T follicular helper cell (primary cell): ENCODE measurements around the gene BEST2.

Experiments used
- DNase-seq: peaks from one replicate; pipeline ENCODE4 v3.0.0-alpha.2; 2020; ENCODE audit warnings: low read depth

The BEST2 gene

DNA sequence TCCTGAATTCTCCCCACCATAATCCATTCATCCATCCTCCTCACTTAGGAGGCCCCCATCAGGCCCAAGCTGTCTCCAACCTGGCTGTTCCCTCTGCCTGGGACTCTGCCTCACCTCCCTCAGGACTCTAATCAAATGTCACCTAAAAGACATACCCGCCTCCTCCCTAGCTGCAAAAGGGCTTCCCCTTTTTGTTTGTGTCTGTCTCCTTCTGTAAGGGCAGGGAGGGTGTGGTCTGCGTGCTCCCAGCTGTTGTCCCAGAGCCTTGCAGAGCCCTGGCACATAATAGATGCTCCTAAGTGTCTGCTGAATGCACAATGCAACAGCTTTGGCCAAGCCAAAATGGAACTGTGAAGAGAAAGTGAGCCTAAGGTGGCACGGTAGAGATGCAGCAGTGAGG is 21.5 kb upstream of the BEST2 start:
- DNase-seq, result no peak

DNA sequence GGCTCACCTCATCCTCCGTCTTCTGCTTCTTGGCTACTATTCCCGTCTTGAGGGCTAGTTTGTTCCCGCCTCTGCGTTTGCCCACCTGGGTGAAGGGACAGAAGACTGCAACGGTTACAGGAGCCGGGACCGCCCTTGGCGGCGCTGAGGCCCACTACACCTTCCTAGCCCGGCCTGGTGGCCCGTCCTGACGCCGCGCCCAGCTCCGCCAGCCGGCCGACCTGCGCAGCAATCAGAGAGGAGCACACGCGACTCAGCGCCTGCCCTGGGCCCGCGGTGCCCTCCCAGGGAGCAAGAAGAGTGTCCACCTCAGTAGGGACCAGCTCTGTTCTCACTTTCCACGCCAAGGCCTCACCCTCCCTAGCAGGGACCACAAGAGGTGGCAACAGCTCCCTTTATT is 20.3 kb upstream of the BEST2 start:
- DNase-seq, result no peak

DNA sequence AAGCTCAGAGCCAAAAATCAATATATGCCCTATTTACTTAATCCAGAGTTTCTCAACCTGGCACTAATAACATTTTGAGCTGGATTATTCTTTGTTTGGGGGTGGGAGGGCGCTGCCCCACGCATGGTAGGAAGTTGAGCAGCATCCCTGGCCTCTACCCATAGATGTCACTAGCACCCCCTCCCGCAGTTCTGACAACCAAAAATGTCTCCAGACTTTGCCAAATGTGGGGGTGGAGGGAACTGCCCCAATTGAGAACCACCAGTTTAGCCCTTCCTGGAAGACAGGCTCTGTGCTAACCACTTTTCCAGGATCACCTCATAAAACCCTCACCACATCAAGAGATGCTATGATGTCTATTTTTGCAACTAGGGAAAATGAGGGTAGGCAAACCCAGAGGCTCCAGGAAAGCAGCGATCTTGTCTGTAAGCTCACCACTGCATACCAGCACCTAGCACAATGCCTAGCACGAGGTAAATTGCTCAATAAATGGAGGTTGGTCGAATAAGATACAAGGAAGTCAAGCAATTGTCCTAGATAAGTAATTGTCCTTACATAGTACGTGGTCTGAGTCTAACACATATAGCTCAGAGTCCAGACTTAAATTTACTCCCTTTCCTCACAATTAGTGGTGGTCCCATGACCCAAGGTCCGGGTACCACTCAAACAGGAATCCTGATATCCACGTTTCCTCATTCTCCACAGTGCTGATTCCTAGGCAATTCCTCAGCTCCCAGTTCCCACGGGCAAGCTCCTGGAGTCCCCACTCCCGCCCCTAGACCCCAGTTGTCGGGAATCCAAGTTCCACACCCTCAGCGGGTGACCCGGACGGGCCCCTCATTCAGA is 18.0 kb upstream of the BEST2 start:
- DNase-seq, result peak; percentile 28

DNA sequence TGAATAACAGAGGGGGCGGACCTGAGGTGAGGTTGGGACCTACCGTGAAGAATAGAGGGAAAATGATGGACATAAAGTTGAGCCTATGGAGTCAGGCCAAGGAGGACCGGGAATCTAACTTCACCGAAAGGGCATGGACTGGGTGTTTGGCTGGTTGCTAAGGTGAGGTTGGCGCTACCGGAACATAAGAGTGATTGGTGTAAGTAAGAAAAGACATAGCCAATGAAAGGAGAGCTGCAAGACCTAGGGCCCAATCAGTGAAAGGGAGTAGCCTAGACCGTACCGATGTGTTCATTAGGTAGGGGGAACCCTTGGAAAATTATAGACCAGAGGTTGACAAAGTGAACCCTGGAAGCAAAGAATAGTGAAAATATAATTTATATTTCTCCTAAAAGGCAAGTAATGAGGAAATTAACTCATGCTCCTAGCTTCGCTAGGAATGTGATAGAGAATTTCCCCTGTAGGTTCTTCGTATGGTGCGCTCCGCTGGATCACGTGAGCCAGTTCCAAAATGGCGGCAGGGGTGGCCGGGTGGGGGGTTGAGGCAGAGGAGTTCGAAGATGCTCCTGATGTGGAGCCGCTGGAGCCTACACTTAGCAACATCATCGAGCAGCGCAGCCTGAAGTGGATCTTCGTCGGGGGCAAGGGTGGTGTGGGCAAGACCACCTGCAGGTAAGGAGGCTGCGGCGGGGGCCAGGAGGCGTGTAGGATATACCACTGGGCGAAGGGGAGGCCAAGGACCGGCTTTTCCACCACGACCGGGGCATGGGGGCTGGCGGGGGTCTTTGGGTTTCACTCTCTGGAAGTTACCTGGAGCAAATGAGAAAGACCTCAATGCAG is 14.4 kb upstream of the BEST2 start, which contains the start of gene GET3:
GET3 (plus strand) TSS at position 503 of the 840 bp plus-strand sequence; CDS start at position 512, 9 bp downstream.
- DNase-seq, result peak; percentile 72

DNA sequence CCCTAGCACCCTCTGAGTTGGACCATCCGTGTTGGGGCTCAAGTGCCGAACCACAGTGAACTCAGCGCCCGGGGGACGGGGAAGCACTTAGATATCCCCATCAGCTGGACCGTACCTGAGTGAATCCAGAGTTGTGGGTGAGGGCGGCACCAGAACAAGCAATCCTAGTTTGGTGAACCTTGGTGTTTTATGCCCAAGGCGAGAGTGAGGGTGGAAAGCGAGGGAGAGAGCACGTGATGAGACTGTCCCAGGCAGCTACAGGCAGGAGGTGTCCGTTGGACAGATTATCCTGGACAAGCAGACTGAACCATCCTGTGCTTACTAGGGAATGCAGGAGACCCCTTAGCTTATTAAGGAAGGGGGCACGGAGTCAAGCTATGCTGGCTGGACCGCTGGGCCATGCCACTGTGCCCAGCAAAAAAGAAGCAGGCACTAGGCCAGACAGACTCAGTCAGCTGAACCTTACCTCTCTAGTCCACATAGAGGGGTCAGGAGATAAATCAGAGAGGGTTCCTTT is 13.7 kb upstream of the BEST2 start:
- DNase-seq, result no peak

DNA sequence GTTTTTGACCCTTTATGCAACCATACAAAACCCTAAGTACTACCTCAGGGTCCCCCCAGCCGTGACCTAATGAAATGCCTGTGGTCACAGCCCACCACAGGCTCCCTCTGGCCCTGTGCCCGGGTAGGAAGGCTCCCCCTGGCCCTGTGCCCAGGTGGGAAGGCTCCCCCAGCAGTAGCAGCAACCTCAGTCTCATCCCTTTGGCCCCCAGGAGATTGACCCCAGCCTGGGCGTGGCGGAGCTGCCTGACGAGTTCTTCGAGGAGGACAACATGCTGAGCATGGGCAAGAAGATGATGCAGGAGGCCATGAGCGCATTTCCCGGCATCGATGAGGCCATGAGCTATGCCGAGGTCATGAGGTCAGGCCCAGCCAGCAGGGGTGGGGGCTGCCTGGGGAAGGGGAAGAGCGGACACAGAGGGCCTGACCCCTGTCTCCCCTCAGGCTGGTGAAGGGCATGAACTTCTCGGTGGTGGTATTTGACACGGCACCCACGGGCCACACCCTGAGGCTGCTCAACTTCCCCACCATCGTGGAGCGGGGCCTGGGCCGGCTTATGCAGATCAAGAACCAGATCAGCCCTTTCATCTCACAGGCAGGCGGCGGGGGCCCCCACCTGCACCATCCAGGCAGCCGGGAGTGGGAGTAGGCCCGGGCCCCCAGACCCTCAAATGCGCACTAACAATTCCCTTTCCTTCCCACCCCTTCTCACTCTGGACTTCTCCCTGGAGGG is 6.3 kb upstream of the BEST2 start:
- no peak for DNase-seq

DNA sequence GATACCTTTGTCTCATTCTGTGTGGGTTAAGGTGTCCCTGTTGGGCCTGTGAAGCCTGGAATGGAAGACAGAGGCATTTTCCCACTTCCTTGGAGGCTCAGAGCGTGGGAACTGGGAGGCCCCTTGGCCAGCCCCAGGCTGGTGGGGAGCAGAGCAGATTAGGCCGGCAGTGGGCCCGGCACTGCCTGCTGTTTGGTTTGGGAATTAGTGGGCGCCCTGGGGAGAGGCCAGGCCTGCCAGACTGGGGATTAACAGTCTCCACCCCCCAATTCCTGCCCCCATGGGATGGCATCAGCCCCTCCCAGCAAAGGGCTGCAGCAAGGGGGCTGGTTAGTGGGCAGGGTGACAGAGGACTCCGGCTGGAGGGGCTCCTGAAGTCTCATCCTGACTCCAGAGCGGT is 3.1 kb upstream of the BEST2 start:
- no peak for DNase-seq

DNA sequence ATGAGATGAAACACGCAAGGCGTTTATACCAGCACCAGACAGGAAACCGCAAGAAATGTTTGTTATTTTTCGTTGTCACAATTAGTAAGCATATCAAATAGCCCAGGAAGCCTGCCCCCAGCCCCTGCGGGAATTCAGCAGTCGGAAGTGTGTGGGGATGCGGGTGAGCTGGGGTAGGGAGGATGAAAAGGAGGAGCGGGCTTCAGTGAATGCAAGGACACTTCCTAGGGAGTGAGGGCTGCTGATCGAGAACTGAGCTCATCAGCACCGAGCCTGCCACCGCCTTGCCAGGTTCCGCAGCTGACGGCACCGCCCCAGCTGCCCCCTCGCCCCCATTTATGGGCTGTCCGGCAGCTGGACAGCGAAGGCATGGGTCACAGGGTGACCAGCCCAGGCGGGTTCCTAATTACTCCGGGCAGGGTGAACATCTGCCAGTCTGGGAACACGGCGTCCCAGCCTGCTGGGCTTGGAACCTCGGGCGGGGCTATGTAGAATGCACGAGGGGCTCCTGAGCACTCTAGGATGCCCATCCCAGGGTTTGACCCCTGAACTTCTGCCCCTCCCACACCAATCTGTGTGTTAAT is 1.6 kb upstream of the BEST2 start:
- no peak for DNase-seq

DNA sequence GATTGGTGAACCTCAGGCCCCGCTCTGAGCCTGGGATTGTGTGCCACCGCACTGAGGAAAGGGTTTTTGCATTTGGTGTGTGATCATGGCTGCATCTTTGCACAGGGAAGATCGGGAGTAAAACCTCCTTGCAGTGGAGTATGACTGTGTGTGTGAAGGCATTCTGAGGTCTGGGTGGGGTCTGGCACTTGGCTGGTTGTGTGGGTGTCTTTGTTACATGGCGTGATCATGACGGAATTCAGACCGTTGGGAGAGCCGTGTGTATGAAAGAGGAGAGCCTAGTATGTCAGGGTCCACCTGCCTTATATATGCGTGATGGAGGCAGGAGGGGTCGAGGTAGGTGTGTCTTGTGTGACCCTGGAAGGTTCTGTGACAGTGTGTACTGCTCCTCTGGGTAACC is 740 bp upstream of the BEST2 start:
- no peak for DNase-seq

DNA sequence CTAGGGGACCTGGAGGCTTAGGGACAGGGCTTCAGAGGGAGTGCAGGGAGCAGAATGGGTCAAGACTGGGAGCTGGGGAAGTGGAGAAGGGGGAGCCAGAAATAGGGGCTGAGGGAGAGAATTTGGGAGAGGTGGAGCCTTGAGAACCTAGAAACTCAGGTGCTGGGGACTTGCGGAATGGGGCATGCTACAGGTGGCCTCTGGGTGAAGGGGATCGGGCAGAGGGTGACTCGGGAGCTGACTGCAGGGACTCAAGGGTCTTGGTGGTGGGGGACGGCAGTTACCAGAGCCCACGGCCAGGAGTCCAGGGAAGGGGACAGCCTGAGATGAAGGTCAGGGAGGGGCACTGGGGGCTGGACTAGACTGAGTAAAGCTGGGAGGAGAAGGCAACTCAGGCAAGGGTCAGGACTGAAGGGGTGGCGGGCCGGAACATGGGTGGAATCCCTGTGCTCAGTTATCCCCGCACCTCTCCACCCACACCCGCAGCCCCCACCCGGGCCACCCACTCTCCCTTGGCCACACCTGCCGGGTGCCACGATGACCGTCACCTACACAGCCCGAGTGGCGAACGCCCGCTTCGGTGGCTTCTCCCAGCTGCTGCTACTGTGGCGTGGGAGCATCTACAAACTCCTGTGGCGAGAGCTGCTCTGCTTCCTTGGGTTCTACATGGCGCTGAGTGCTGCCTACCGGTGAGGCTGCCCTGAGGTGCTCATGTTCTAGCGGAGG is 628 bp downstream of the BEST2 start:
- no peak for DNase-seq

DNA sequence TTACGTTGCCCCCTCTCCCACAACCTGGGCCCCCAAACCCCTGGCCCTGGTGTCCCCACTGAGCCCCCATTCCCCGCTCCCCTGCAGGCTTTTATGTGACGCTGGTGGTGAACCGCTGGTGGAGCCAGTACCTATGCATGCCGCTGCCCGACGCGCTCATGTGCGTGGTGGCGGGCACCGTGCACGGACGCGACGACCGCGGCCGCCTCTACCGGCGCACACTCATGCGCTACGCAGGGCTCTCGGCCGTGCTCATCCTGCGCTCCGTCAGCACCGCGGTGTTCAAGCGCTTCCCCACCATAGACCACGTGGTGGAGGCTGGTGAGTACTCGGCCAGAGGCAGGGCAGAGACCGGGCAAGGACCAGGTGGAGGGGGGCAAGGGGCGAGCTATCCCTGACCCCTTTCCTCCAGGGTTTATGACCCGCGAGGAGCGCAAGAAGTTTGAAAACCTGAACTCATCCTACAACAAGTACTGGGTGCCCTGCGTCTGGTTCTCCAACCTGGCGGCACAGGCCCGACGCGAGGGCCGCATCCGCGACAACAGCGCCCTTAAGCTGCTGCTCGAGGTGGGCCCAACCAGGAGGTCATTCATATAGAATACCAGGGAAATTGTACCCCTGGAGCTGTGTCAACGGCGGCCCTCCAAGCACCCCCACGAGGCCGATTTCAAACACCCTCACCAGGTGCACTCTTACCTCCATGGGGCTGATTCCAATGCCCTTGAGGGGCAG is 3.0 kb downstream of the BEST2 start:
- DNase-seq, result no peak

DNA sequence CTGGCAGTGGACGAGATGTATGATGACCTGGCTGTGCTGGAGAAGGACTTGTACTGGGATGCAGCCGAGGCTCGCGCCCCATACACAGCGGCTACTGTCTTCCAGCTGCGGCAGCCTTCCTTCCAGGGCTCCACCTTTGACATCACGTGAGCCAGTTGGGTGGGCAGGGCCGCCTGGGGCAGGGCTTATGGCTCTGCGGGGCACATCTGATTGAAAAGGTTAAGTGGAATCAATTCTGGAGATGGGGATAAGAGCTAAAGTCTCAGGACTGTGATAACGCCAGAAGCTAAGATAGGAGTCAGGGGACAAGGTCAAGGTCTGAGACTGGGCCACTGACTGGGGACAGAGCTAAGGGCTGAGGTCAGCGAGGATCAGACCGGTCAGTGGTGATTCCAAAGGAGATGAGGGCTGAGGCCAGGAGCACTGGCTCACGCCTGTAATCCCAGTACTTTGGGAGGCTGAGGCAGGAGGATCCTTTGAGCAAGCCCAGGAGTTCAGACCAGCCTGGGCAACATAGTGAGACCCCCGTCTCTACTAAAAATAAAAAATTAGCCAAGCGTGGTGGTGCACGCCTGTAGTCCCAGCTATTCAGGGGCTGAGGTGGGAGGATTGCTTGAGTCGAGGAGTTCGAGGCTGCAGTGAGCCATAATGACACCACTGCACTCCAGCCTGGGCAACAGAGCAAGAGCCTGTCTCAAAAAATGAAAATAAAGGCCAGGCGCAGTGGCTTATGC is 4.7 kb downstream of the BEST2 start:
- no peak for DNase-seq

DNA sequence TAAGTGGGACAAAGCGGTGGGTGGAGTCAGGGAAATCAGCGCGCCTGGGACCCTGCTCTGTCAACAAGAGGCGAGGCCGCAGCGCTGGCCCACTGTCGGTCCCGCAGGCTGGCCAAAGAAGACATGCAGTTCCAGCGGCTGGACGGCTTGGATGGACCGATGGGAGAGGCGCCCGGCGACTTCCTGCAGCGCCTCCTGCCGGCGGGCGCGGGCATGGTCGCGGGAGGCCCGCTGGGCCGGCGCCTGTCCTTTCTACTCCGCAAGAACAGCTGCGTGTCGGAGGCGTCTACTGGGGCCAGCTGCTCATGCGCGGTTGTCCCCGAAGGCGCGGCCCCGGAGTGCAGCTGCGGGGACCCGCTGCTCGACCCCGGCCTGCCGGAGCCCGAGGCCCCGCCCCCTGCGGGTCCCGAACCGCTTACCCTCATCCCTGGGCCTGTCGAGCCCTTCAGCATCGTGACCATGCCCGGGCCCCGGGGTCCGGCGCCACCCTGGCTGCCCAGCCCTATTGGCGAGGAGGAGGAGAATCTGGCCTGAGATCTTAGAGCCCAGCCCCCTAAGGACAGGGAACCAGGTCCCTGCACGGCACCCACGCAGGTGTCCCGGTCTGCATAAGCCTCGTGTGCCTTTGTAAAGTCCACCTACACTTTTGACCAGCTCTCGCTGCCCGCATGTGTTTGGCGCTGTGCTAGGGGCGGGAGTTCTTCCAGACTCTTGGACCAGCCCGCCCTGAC is 6.1 kb downstream of the BEST2 start:
- peak; percentile 40 for DNase-seq

DNA sequence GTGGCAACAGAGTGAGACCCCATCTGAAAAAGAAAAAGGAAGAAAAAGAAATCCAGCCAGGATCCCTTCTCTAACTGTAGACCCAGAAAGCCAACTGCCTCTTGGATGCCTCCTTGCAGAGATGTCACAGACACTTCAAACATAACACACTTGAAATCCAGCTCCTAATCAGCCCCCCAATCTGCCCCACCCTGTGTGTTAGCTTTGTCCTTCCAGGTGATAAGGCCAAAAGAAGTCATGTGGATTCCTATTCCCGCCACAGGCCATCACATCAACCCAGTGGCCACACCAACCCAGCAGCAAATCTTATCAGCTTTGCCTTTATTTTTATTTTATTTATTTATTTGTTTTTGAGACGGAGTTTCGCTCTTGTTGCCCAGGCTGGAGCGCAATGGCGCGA is 8.1 kb downstream of the BEST2 start:
- no peak for DNase-seq

DNA sequence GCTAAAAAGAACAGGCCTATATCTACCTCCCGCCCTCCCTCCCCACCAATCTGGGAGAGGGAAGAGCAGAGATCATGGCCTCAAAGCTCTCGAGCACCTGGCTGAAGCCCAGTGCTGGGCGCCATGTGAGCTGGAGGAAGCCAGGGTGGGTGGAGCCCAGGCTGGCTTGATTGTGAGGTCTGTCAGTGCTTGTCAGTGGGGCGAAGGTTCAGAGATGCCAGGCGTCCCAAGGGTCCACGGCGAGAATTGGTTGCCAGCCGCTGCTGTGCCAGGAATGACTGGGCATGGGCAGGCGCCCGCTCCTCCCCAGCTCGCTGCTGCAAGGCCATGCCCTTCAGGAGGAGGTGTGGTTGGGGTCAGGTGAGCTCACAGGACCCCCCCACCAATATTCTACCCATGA is 11.5 kb downstream of the BEST2 start:
- no peak for DNase-seq

DNA sequence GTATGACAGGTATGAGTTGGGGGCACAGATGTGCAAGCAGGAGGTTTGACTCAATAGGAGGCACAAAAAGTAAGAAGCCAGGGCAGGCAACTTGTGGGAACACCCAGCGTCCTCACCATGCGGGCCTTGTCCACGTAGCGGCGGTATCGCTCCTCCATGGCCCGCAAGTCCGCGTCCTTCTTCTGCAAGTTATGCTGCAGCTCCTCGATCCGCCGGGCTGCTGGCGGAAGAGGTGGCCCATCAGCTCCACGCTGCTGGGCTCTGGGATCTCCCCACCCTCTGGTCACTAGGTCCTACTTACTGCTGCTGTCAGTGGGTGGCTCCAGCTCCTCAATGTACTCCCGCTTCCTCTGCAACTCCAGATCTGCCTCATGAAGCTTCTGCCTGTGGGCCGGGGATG is 13.1 kb downstream of the BEST2 start:
- no peak for DNase-seq

DNA sequence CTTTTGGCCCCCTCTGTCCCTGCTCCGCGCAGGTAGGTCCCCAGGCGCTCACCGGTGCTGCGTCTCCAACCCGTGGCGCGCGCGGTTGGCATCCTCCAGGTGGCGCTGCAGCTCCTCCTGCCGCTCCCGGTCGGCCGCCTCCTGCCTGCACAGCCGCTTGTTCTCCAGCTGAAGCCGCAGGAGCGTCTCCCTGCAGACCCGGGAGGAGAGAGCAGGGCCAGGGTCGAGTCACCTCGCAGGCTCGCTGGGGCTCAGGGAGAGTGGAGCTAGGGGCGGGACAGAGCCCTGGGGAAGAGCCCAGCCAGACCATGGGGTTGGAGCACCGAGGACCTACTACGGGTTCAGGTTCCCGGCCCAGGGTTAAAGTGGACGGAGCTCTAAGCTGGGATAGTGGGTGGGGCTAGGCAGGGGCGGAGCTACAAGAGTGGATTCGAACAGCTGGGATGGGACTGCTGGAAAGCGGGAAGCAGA is 14.5 kb downstream of the BEST2 start:
- DNase-seq, result no peak

DNA sequence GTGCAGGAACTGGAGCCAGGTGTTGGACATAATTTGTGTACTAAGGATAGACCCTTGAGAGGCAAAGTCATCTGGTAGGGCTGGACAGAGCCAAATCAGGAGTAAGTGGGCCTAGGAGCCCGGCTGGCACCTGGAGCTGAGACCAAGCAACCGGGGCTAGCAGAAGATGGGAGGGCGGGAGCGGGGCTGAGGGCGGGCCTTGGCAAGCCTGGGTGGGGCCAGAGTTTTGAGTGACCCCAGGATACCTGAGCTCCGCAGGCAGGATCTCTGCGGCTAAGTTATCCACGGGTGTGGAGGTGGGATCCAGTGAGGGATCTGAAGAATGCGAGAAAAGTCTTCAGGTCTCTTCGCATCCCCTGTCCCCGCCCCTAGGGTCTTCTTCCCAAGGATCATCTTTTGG is 15.6 kb downstream of the BEST2 start:
- DNase-seq, result no peak

DNA sequence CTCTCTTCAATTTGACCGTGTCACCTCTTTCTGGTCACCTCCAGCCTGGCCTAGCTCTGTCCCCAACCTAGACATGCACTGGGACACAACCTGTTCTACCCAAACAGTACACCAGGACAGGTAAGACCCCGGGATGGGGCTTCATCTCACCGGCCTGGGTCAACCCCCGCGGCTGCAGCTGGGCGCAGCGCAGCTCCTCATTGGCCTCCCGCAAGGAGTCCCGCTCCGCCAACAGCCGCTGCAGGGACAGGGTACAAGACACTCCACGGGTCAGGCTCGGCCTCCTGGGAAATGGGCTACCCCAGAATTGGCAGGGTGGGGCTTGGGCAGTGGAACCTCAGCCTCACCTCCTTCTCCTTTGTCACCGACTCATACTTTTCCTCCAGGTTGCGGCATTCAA is 16.1 kb downstream of the BEST2 start:
- DNase-seq, result no peak
